ENCODE results near the gene PTCD1.

DNA sequence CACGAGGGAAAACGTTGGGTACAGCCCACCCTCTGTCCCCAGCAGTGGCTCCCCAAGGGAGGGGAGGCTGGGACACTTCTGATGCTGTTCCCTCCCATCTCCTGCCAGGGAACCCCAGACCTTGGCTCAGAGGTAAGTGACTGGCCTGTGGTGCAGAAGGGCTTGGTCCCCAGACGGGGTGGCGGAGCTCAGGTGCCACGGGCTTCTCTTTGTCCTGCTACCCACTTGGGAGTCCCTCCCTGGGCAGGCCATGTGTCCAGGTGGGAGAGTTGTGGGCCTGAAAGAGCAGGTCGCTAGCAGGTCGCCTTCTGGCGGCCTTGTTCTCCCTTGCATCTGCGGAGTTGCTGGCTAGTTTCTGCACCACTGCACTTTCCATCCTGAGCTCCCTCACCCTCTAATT lies 17.3 kb upstream of the PTCD1 start:
- TF ChIP-seq, protein P1, sequence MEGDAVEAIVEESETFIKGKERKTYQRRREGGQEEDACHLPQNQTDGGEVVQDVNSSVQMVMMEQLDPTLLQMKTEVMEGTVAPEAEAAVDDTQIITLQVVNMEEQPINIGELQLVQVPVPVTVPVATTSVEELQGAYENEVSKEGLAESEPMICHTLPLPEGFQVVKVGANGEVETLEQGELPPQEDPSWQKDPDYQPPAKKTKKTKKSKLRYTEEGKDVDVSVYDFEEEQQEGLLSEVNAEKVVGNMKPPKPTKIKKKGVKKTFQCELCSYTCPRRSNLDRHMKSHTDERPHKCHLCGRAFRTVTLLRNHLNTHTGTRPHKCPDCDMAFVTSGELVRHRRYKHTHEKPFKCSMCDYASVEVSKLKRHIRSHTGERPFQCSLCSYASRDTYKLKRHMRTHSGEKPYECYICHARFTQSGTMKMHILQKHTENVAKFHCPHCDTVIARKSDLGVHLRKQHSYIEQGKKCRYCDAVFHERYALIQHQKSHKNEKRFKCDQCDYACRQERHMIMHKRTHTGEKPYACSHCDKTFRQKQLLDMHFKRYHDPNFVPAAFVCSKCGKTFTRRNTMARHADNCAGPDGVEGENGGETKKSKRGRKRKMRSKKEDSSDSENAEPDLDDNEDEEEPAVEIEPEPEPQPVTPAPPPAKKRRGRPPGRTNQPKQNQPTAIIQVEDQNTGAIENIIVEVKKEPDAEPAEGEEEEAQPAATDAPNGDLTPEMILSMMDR (IDR thresholded peaks at IDR 0.05) = no peak
- TF ChIP-seq EZH2 (IDR thresholded peaks at IDR 0.05) = no peak
